SK-N-SH (cell line): Measurements from ENCODE around the gene C8A.

ENCODE experiments used
- GABPA ChIP-seq: IDR thresholded peaks from 2 replicates; pipeline ENCODE4 v1.4.0; 2012; ENCODE audit warnings: low read depth, mild to moderate bottlenecking
- JUND ChIP-seq: IDR thresholded peaks from 2 replicates; pipeline ENCODE4 v1.4.0; 2012
- MXI1 ChIP-seq: IDR thresholded peaks from 2 replicates; pipeline ENCODE4 v1.6.1; 2012; ENCODE audit warnings: mild to moderate bottlenecking, low read depth, low read length, improper control_type of control experiment
- RXRA ChIP-seq: IDR thresholded peaks from 2 replicates; pipeline ENCODE4 v1.4.0; 2012; ENCODE audit warnings: low read depth, mild to moderate bottlenecking, borderline replicate concordance
- TAF1 ChIP-seq: IDR thresholded peaks from 2 replicates; pipeline ENCODE4 v1.6.1; 2012; ENCODE audit warnings: low read depth, mild to moderate bottlenecking, low read length, moderate library complexity, borderline replicate concordance
- TF ChIP-seq, protein P1 (sequence below): fragments of 200-600 bp; sonication (generic); IDR thresholded peaks from 2 replicates; pipeline ENCODE4 v1.6.1; 2017; ENCODE audit warnings: antibody characterized with exemption, mild to moderate bottlenecking, moderate library complexity
- TF ChIP-seq, protein P2 (sequence below): IDR thresholded peaks from 2 replicates; pipeline ENCODE4 v1.4.0; 2012; ENCODE audit warnings: low read depth, borderline replicate concordance
- TF ChIP-seq, protein P3 (sequence below): IDR thresholded peaks from 2 replicates; pipeline ENCODE4; 2012
- TF ChIP-seq, protein P4 (sequence below): IDR thresholded peaks from 2 replicates; pipeline ENCODE4 v1.6.1; 2012; ENCODE audit warnings: mild to moderate bottlenecking, low read depth, low read length, moderate library complexity

DNA sequence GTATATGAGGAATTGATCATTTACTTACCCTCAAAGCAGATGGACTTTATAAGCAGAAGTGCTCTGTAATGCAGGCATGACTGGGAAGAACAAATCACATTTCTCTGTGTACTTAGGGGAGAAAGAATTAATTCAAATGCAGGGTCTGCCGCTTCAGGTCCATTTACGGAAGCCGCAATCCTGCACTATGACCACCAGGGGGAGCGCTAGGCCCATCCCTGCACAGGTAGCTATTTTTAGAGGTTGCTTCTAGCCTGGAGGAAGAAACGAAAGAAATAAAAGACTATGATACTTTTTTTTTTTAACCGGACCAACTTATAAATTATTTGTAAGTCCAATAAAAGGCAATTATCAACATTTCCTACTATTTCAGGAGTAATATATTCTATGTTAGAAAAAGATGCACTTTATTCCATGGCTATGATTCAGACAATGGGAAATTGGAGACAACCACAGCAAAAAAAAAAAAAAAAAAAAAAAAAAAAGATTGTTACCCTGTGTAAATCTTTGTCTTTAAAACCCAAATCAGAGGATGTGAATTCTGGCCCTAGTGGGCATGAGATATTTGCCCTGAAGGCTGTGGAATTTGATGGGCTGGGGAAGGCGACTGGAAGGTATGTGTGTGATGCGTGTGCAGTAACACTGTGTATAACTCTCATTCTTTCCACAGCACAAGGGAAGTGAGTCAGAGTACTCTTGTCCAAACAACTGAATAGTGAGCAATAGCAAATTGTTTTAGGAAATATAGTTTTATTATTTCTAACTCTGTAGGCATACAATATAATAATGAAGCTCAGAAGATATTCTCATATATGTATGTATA is 22.5 kb upstream of the C8A start:
- TF ChIP-seq, protein P1, sequence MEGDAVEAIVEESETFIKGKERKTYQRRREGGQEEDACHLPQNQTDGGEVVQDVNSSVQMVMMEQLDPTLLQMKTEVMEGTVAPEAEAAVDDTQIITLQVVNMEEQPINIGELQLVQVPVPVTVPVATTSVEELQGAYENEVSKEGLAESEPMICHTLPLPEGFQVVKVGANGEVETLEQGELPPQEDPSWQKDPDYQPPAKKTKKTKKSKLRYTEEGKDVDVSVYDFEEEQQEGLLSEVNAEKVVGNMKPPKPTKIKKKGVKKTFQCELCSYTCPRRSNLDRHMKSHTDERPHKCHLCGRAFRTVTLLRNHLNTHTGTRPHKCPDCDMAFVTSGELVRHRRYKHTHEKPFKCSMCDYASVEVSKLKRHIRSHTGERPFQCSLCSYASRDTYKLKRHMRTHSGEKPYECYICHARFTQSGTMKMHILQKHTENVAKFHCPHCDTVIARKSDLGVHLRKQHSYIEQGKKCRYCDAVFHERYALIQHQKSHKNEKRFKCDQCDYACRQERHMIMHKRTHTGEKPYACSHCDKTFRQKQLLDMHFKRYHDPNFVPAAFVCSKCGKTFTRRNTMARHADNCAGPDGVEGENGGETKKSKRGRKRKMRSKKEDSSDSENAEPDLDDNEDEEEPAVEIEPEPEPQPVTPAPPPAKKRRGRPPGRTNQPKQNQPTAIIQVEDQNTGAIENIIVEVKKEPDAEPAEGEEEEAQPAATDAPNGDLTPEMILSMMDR = peak; percentile 99
- TF ChIP-seq MXI1 = no peak
- no peak for TF ChIP-seq GABPA
- TF ChIP-seq, protein P2, sequence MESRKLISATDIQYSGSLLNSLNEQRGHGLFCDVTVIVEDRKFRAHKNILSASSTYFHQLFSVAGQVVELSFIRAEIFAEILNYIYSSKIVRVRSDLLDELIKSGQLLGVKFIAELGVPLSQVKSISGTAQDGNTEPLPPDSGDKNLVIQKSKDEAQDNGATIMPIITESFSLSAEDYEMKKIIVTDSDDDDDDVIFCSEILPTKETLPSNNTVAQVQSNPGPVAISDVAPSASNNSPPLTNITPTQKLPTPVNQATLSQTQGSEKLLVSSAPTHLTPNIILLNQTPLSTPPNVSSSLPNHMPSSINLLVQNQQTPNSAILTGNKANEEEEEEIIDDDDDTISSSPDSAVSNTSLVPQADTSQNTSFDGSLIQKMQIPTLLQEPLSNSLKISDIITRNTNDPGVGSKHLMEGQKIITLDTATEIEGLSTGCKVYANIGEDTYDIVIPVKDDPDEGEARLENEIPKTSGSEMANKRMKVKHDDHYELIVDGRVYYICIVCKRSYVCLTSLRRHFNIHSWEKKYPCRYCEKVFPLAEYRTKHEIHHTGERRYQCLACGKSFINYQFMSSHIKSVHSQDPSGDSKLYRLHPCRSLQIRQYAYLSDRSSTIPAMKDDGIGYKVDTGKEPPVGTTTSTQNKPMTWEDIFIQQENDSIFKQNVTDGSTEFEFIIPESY = no peak
- peak; percentile 67 for TF ChIP-seq JUND
- TF ChIP-seq TAF1 = no peak
- TF ChIP-seq, protein P3, sequence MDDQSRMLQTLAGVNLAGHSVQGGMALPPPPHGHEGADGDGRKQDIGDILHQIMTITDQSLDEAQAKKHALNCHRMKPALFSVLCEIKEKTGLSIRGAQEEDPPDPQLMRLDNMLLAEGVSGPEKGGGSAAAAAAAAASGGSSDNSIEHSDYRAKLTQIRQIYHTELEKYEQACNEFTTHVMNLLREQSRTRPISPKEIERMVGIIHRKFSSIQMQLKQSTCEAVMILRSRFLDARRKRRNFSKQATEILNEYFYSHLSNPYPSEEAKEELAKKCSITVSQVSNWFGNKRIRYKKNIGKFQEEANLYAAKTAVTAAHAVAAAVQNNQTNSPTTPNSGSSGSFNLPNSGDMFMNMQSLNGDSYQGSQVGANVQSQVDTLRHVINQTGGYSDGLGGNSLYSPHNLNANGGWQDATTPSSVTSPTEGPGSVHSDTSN = peak; percentile 21; the same call in 1 of the 2 replicates
- TF ChIP-seq, protein P4, sequence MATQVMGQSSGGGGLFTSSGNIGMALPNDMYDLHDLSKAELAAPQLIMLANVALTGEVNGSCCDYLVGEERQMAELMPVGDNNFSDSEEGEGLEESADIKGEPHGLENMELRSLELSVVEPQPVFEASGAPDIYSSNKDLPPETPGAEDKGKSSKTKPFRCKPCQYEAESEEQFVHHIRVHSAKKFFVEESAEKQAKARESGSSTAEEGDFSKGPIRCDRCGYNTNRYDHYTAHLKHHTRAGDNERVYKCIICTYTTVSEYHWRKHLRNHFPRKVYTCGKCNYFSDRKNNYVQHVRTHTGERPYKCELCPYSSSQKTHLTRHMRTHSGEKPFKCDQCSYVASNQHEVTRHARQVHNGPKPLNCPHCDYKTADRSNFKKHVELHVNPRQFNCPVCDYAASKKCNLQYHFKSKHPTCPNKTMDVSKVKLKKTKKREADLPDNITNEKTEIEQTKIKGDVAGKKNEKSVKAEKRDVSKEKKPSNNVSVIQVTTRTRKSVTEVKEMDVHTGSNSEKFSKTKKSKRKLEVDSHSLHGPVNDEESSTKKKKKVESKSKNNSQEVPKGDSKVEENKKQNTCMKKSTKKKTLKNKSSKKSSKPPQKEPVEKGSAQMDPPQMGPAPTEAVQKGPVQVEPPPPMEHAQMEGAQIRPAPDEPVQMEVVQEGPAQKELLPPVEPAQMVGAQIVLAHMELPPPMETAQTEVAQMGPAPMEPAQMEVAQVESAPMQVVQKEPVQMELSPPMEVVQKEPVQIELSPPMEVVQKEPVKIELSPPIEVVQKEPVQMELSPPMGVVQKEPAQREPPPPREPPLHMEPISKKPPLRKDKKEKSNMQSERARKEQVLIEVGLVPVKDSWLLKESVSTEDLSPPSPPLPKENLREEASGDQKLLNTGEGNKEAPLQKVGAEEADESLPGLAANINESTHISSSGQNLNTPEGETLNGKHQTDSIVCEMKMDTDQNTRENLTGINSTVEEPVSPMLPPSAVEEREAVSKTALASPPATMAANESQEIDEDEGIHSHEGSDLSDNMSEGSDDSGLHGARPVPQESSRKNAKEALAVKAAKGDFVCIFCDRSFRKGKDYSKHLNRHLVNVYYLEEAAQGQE = 0 out of 2 replicates have a peak, but pooled peaks have one; percentile 10
- no peak for TF ChIP-seq RXRA
